ENCODE measurements around the gene DAPK1. TPM values are rescaled to one million over a fixed set of nuclear protein-coding genes. Genes with fewer than 3 reads are reported as not detected.
"Not testable (repeated sequence)": the region's sequence is repeated elsewhere in the genome, so short reads cannot be mapped to it uniquely, and the experiment has no call there.

The DAPK1 gene
- total RNA-seq, 1 donor from 2014 or later: 5.3 TPM

- intact Hi-C loops (cut with DNase I): no loop called here
Measured at GRCh38 chr9:87722393-87723088, 224.9 kb downstream of the DAPK1 start.

GRCh38 chr9:87725356-87725899 lies 227.8 kb downstream of the DAPK1 start:
- intact Hi-C loops (cut with DNase I): loop anchor here (2.0 kb wide), 1 partner anchor 41 kb away; no protein-coding TSS in a partner anchor
- DNase-seq (peak; percentile 46), ATAC-seq (ENCODE audit: poor library complexity) (peak; percentile 10)

More at GRCh38 chr9:87722393-87723088, 224.9 kb downstream of the DAPK1 start:
- ATAC-seq (ENCODE audit: poor library complexity) (no peak), DNase-seq (no peak)

GRCh38 chr9:87725900-87726709 lies 228.4 kb downstream of the DAPK1 start, which contains the start of gene CTSL:
TSS of gene CTSL (plus strand) at chr9:87726119. CDS start at chr9:87727604, 1,485 bp downstream.
- intact Hi-C loops (cut with DNase I): loop anchor here (2.0 kb wide), 1 partner anchor 41 kb away; no protein-coding TSS in a partner anchor
- peak; percentile 97 for DNase-seq
- ATAC-seq (ENCODE audit: poor library complexity): peak; percentile 99

DNA sequence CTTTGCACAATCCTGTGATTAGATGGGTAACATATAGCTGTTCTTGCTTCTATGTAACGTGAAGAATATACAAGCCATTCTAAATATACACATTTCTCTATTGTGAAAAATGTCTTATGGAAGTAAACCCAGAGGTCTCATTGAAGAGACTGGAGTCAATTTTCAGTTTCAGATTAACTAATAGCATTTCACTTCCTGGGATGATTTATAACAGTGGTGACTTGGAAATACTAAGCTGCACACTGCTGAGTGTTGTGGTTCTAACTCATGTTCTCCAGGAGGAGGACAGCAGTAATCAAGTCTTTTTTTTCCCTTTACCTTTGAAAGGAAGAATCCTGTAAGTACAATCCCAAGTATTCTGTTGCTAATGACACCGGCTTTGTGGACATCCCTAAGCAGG lies 231.6 kb downstream of the DAPK1 start:
- DNase-seq (no peak), ATAC-seq (ENCODE audit: poor library complexity) (no peak)
- intact Hi-C loops (cut with DNase I): no loop called here

GRCh38 chr9:87731321-87731720 lies 233.7 kb downstream of the DAPK1 start:
- DNase-seq: no peak
- no peak for ATAC-seq (ENCODE audit: poor library complexity)
- intact Hi-C loops (cut with DNase I): no loop called here

DNA sequence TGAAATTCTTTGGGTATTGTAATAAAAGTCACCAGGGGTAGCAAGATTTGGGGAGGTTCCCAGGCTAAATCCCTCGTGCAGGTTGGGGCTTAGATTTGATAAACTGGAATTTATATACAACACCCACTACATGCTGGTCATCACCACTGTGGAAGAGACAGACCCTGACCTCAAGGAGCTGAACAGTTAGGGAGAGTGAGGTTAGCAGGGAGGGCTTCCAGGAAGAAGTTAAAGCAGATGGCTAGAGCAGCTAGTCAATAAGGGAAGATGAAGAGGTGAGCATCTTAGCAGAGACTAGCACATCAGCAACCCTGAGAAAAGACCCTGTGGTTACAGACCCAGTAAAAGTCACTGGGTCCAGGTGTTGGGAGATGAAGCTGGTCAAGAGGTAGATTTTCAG lies 234.7 kb downstream of the DAPK1 start:
- intact Hi-C loops (cut with DNase I): no loop called here
- no peak for ATAC-seq (ENCODE audit: poor library complexity)
- no peak for DNase-seq

- ATAC-seq (ENCODE audit: poor library complexity) (no peak), DNase-seq (no peak)
- intact Hi-C loops (cut with DNase I): no loop called here
Measured at GRCh38 chr9:87732756-87733155, 235.1 kb downstream of the DAPK1 start.

DNA sequence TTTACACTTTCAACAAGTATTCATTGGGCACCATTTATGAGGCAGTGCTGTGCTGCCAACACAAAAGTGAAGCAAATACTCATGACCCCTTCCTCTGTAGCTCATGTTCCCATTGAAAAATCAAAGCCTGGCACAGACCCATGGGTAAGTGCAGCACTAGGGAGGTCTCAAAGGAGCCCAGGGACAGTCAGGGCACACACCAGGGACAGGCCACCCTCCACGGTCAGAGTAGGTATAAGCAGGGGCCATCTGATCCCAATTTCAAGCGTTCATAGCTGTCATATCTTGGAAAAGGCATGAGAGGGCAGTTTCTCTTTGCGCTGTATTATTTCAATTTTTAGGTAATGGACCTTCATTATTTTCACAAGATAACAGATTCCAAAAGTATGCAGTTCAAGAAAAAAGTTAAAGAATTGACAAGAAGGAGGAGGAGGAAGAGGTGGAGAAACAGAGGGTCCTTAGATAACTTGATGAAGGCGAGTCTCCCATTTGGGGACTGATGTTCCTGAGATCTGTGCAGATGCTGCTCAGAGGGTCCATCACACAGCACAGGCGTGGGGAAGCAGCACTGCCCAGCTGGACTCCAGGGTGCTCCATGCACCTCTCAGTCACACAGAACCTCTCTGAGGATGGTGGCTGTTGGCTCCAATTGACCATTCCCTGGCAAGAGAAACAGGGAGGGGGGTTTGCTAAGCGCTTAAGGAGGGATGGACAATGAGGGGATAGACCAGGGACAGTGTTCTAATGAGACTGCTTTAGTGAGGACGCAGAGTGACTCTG lies 235.8 kb downstream of the DAPK1 start:
- intact Hi-C loops (cut with DNase I): no loop called here
- DNase-seq (no peak), ATAC-seq (ENCODE audit: poor library complexity) (no peak)

- no peak for DNase-seq
- ATAC-seq (ENCODE audit: poor library complexity): no peak
- intact Hi-C loops (cut with DNase I): no loop called here
Measured at GRCh38 chr9:87734106-87734505, 236.4 kb downstream of the DAPK1 start.

GRCh38 chr9:87739546-87739945 lies 241.9 kb downstream of the DAPK1 start:
- ATAC-seq (ENCODE audit: poor library complexity) (no peak), DNase-seq (no peak)
- intact Hi-C loops (cut with DNase I): no loop called here

DNA sequence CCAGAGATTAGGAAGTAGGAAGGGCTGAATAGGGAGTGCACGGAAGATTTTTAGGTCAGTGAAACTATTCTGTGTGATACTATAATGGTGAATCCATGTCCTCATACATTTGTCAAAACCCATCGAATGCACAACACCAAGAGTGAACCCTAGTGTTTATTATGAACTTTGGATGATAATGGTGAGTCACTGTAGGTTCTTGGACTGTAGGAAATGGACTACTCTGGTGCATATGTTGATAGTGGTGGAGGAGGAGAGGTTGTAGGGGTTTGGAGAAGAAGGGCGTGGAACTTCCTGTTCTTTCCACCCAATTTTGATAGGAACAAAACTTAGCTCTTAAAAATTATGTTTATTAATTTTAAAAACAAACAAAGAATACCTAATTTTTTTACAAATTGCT lies 242.5 kb downstream of the DAPK1 start:
- no peak for DNase-seq
- no peak for ATAC-seq (ENCODE audit: poor library complexity)
- intact Hi-C loops (cut with DNase I): no loop called here

DNA sequence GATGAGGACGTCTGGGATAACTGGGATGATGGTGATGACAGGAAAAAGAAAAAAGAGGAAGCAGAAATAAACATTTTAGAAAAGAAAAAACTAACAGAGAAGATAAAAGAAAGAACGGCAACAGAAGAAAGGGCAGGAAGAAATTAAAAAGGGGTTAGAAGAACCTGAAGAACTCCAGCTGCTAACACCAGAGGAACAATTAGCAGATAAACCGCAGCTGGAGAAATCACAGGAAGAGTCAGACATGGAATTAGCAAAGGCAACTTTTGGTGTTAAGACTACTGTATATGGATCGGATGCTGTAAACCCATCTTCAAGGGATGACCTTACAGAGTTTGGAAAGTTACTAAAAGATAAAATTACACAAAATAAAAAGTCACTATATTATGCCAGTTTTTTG lies 243.7 kb downstream of the DAPK1 start:
- DNase-seq (no peak), ATAC-seq (ENCODE audit: poor library complexity) (no peak)
- intact Hi-C loops (cut with DNase I): no loop called here

- intact Hi-C loops (cut with DNase I): no loop called here
- ATAC-seq (ENCODE audit: poor library complexity): no peak
- no peak for DNase-seq
Measured at GRCh38 chr9:87741891-87742290, 244.2 kb downstream of the DAPK1 start.

GRCh38 chr9:87742813-87743428 lies 245.3 kb downstream of the DAPK1 start:
- DNase-seq (no peak), ATAC-seq (ENCODE audit: poor library complexity) (no peak)
- intact Hi-C loops (cut with DNase I): no loop called here

DNA sequence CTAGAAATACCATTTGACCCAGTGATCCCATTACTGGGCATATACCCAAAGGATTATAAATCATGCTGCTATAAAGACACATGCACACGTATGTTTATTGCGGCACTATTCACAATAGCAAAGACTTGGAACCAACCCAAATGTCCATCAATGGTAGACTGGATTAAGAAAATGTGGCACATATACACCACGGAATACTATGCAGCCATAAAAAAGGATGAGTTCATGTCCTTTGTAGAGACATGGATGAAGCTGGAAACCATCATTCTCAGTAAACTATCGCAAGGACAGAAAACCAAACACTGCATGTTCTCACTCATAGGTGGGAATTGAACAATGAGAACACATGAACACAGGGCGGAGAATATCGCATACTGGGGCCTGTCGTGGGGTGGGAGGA lies 246.6 kb downstream of the DAPK1 start:
- ATAC-seq (ENCODE audit: poor library complexity); intact Hi-C loops (cut with DNase I); DNase-seq: not testable (repeated sequence)

DNA sequence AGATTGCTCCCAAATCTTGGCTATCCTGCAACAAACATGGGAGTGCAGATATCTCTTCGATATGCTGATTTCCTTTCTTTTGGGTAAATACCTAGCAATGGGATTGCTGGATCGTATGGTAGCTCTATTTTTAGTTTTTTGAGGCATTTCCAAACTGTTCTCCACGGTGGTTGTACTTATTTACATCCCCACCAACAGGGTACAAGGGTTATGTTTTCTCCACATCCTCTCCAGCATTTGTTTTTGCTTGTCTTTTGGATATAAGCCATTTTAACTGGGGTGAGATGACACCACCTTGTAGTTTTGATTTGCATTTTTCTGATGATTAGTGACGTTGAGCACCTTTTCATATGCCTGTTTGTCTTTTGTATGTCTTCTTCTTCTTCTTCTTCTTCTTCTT lies 248.5 kb downstream of the DAPK1 start:
- no peak for ATAC-seq (ENCODE audit: poor library complexity)
- intact Hi-C loops (cut with DNase I): no loop called here

DNA sequence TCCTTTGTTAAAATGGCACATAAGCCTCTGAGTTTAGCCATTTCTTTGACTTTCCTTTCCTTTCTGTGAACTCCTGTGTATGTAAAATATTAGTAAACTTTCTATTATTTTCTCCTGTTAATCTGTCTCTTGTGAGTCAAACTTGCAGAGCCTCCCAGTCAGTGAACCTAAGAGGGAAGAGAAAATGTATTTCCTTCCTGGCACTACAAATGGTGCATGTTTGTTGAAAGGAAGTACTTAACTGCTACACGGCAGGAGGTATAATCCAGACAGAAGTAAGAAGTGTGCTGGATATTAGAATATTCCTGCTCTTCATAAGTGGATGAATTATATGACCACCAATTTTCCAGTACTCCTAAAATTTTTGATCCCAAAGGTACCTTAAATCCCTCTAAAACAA lies 251.2 kb downstream of the DAPK1 start:
- DNase-seq (no peak), ATAC-seq (ENCODE audit: poor library complexity) (no peak)
- intact Hi-C loops (cut with DNase I): no loop called here

More for the DNA sequence above, 248.5 kb downstream of the DAPK1 start:
- DNase-seq: no peak

DNA sequence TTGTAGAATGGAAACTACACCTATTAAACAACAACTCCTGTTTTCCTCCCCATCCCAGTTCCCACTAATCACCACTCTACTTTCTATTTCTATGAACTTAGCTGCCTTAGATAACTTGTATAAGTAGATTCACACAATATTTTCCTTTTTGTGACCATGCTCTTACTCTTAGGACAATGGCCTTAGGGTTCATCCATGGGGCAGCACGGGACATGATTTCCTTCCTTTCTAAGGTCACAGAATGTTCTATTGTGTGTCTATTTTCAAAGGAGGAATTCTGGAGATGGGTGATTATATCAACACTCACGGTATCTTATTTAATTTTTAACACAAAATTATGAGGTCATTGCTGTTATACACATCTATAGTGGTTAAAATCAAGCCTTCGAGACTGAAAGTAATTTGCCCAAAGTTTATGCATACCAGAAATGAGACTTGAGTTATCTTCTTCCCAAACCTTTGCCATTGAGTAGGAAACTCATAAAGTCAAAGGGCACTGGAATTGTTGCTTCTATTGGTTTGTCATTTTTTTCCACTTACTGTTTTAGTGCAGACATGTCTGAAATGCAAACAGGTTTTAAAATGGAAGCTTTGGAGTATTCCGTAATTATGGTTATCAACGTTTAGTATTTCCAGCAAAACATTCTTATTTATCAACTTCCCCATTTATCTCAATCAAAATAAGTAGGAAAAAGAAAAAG lies 251.8 kb downstream of the DAPK1 start:
- intact Hi-C loops (cut with DNase I): no loop called here
- DNase-seq (no peak), ATAC-seq (ENCODE audit: poor library complexity) (no peak)

Measured in Right ventricle myocardium superior (tissue), 1 donor.